ENCODE data around the gene FNDC11.

Gene FNDC11

DNA sequence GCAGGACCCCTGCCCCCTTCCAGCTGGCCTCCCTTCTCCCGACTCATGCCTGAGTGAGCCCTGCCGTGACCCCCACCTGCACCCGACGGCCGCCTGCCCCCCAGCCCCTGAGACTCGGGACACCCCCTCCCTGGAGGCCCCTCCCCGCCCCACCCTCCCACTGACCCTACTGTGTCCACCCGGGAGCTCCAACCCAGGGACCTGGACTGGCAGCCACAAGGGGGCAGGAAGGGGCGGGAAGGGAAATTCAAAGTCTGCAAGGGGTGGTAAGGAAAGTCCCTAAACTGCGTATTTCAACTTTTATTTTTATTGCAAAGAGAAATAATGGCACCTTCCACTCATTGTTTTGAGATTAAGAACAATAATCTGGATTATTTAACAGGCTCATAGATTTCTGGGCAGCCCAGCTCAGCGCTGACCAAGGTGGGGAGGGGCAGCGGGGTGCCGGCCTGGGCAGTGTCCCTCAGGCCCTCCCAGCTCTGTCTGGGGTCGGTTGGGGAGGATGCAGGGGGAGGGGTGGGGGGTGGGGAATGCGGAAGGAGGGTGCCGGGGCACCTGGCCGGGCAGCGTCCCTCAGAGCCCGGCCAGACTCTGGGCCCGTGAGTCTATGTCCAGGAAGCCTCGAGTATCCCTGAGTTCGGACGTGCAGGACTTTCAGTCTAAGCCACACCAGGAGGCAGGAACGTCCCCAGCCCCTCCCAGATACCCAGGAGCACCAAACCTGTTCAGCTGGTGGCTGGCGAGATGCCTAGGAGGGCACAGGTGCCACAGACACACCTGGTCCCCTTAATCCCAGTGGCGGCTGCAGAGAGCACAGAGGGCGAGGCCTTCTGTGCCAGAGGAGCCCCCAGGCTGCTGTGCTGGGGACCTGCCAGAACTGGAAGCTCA is 15.5 kb upstream of the FNDC11 start:
- Histone ChIP-seq H3K4me1 (ENCODE audit: low read depth, poor library complexity, severe bottlenecking) (peaks cover 10% of the 10 kb centered on the region), H3K27me3 (ENCODE audit: insufficient read depth, low read depth) (peaks cover 53% of the 10 kb centered on the region), H3K79me2 (ENCODE audit: insufficient read depth, low read depth) (no peaks in the 10 kb centered on the region), H2AFZ (ENCODE audit: low read depth) (peak overlapping the region; percentile 93; the same call in 1 of the 2 replicates), H3K4me2 (peak overlapping the region; percentile 17; the same call in 1 of the 2 replicates), H3K27ac (no peak overlapping the region), H3K4me3 (IDR thresholded peaks at IDR 0.05; ENCODE audit: insufficient read depth, low read depth, low read length) (no peak overlapping the region), H3K36me3 (ENCODE audit: insufficient read depth) (no peaks in the 10 kb centered on the region), H4K20me1 (ENCODE audit: insufficient read depth) (no peaks in the 10 kb centered on the region), H3K9ac (no peak overlapping the region; the same call in 1 of the 2 replicates)
- TF ChIP-seq, protein P1, sequence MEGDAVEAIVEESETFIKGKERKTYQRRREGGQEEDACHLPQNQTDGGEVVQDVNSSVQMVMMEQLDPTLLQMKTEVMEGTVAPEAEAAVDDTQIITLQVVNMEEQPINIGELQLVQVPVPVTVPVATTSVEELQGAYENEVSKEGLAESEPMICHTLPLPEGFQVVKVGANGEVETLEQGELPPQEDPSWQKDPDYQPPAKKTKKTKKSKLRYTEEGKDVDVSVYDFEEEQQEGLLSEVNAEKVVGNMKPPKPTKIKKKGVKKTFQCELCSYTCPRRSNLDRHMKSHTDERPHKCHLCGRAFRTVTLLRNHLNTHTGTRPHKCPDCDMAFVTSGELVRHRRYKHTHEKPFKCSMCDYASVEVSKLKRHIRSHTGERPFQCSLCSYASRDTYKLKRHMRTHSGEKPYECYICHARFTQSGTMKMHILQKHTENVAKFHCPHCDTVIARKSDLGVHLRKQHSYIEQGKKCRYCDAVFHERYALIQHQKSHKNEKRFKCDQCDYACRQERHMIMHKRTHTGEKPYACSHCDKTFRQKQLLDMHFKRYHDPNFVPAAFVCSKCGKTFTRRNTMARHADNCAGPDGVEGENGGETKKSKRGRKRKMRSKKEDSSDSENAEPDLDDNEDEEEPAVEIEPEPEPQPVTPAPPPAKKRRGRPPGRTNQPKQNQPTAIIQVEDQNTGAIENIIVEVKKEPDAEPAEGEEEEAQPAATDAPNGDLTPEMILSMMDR (conservative IDR thresholded peaks at IDR 0.05; ENCODE audit: low read depth, low read length) = peak; percentile 30

DNA sequence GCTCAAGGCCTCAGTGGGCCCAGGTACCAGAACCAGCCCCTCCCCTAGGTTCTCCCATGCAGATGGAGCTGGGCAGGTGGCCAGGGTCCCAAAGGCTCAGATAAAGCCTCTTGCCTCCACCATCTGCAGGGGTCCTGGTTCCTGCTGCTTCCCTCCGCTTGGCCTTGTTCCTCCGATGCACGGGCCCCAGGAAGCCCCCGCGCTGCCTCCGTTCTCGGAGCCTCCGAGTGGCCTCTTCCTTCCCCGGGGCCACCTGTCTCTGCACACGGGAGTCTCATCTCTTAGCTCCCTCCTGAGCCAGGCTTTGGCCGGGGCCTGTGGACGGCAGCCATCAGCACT is 14.9 kb upstream of the FNDC11 start:
- Histone ChIP-seq H3K4me3 (IDR thresholded peaks at IDR 0.05; ENCODE audit: insufficient read depth, low read depth, low read length) (no peak overlapping the region), H3K27me3 (ENCODE audit: insufficient read depth, low read depth) (peaks cover 53% of the 10 kb centered on the region), H4K20me1 (ENCODE audit: insufficient read depth) (no peaks in the 10 kb centered on the region), H3K4me2 (no peak overlapping the region), H3K9ac (no peak overlapping the region), H3K27ac (no peak overlapping the region), H3K79me2 (ENCODE audit: insufficient read depth, low read depth) (no peaks in the 10 kb centered on the region), H2AFZ (ENCODE audit: low read depth) (no peak overlapping the region), H3K36me3 (ENCODE audit: insufficient read depth) (no peaks in the 10 kb centered on the region), H3K4me1 (ENCODE audit: low read depth, poor library complexity, severe bottlenecking) (peaks cover 10% of the 10 kb centered on the region)
- TF ChIP-seq, protein P1 (conservative IDR thresholded peaks at IDR 0.05; ENCODE audit: low read depth, low read length) = no peak

DNA sequence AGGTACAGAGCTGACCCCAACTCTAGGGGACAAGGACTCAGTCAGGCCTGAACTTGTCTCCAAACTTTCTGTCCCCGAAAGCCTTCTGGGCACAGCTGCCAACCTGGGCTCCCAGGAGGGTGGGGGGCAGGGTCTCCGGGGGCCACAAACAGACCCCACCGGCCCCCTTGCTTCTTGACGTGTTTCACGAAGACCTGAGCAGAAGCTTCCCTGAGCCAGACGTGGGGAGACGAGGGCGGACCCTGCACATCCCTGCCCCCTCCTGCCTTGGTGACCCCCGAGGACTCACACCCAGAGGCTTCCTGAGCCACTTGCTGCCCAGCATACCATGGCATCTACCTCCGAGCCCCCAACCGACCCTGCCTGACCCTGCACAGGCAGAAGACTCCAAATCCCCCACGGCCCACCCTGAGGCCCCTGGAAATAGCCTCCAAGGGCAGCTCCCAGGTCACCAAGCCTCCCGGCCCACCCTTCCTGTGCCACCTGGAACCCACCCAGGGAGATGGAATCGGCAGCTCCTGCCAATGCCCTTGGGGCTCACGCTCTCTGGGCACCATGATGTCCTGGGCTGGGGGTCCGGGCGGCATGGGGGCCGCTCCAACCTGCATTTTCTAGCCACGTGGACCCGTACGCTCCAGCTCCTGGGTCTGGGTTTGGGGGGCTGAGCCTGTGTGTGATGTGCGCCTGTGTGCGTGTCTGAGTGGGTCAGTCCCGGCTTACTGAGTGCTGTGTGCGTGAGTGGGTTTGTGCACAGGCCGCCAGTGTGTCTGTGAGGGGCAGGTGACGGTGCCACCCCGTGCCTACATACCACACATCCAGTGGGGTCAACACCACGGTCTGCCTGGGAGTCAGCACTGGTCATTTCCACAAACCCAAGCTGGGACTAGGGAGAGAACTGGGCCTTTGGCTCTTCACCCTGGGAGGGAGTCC is 14.3 kb upstream of the FNDC11 start:
- Histone ChIP-seq H3K9ac (no peak overlapping the region), H2AFZ (ENCODE audit: low read depth) (no peak overlapping the region), H3K27ac (no peak overlapping the region), H3K4me3 (IDR thresholded peaks at IDR 0.05; ENCODE audit: insufficient read depth, low read depth, low read length) (no peak overlapping the region), H4K20me1 (ENCODE audit: insufficient read depth) (no peaks in the 10 kb centered on the region), H3K36me3 (ENCODE audit: insufficient read depth) (no peaks in the 10 kb centered on the region), H3K4me2 (no peak overlapping the region), H3K4me1 (ENCODE audit: low read depth, poor library complexity, severe bottlenecking) (peaks cover 10% of the 10 kb centered on the region), H3K79me2 (ENCODE audit: insufficient read depth, low read depth) (no peaks in the 10 kb centered on the region), H3K27me3 (ENCODE audit: insufficient read depth, low read depth) (peaks cover 53% of the 10 kb centered on the region)
- TF ChIP-seq, protein P1 (conservative IDR thresholded peaks at IDR 0.05; ENCODE audit: low read depth, low read length) = no peak

DNA sequence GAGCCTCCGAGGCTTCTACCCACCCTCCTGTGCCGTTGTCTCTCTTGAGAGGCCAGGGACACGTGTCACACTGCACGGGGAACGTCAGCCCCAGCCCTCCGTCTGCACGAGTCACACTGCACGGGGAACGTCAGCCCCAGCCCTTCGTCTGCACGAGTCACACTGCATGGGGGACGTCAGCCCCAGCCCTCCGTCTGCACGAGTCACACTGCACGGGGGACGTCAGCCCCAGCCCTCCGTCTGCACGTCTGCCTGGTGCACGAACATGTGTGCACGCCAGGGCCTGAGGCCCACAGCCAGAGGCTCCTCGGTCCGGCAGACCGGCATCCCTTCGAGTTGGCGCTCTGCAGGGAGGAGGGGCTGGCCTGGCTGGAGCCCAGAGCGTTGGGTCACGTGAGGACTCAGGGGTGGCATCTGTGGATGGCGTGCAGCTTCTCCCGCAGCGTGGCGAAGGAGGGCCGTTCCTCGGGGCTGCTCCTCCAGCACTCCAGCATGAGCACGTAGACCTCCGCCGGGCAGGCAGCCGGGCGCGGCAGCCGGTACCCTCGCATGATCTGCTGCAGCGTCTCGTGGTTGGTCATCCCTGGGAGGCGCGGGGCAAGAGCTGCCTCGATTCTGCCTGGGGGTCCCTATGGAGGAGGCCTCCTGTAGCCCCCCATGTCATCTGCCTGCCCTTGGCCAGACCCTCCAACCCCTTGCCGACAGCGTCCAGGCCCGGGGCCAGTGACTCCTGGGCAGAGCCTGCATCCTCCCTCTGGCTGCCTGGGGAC is 13.4 kb upstream of the FNDC11 start:
- no peak overlapping the region for H3K27ac ChIP-seq
- no peaks in the 10 kb centered on the region for H3K36me3 ChIP-seq (ENCODE audit: insufficient read depth)
- no peak overlapping the region for H3K9ac ChIP-seq
- H3K4me3 ChIP-seq (IDR thresholded peaks at IDR 0.05; ENCODE audit: insufficient read depth, low read depth, low read length) = no peak overlapping the region
- peaks cover 58% of the 10 kb centered on the region for H3K27me3 ChIP-seq (ENCODE audit: insufficient read depth, low read depth)
- TF ChIP-seq, protein P1 (conservative IDR thresholded peaks at IDR 0.05; ENCODE audit: low read depth, low read length) = no peak
- no peak overlapping the region for H3K4me2 ChIP-seq
- H2AFZ ChIP-seq (ENCODE audit: low read depth) = no peak overlapping the region
- peaks cover 10% of the 10 kb centered on the region for H3K4me1 ChIP-seq (ENCODE audit: low read depth, poor library complexity, severe bottlenecking)
- no peaks in the 10 kb centered on the region for H4K20me1 ChIP-seq (ENCODE audit: insufficient read depth)
- H3K79me2 ChIP-seq (ENCODE audit: insufficient read depth, low read depth) = no peaks in the 10 kb centered on the region
